Inflammatory macrophage treated with lipopolysaccharide for 4 hours (primary cell): ENCODE measurements around the gene FAM184B.

Experiments used
- DNase-seq: peaks from one replicate; pipeline ENCODE4 v3.0.0-alpha.2; 2020

The FAM184B gene

GRCh38 chr4:17781300-17782287 lies at the start of gene FAM184B:
TSS of gene FAM184B (minus strand) at chr4:17781621. CDS start at chr4:17781299, 322 bp downstream.
- no peak for DNase-seq

GRCh38 chr4:17823871-17824669 lies 42.6 kb upstream of the FAM184B start:
- DNase-seq, result no peak

GRCh38 chr4:17817027-17817426 lies 35.6 kb upstream of the FAM184B start:
- DNase-seq, result peak; percentile 72

DNA sequence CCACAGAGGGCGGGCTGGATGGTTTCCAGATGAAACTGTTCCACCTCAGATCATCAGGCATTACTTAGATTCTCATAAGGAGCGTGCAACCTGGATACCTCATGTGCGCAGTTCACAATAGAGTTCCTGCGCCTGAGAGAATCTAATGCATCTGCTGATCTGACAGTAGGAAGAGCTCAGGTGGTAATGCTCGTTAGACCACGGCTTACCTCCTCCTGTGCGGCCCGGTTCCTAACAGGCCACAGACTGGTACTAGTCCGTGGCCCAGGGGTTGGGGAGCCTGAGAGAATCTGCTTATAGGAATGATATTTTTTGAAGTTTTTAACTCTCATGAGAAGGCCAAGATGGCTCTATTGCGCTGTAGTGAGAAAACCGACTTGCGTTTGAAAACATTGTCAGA lies 34.7 kb upstream of the FAM184B start:
- DNase-seq, result no peak

DNA sequence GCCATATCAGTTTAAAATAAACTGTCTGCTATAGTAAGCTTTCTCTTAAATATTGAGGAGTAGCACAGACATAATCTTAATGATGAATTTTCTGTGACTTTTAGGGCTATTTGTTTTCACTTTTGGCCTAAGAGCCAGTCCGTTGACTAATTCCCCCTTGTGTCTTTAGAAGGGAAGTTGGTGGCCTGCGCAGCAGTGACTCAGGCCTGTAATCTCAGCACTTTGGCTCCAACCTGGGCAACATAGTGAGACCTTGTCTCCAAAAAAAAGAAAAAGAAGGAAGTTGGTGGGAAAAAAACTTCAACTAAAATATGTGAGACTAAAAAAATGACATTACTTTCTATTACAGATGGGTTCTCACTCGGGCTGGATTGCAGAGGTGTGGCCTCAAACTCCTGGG lies 32.7 kb upstream of the FAM184B start:
- peak; percentile 79 for DNase-seq

DNA sequence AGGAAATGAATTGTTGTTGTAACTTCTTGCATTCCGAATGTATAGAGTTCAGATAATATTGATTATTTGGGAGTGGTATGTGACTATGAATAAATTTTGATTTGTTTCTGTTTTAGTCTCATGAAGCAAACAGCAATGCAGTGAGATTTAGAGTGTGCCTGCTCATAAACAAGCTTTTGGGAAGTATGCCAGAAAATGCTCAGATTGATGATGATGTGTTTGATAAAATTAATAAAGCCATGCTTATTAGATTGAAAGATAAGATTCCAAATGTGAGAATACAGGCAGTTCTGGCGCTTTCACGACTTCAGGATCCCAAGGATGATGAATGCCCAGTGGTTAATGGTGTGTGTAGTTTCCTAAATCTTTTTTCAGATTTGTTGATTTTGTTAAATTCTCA lies 31.4 kb upstream of the FAM184B start:
- no peak for DNase-seq

DNA sequence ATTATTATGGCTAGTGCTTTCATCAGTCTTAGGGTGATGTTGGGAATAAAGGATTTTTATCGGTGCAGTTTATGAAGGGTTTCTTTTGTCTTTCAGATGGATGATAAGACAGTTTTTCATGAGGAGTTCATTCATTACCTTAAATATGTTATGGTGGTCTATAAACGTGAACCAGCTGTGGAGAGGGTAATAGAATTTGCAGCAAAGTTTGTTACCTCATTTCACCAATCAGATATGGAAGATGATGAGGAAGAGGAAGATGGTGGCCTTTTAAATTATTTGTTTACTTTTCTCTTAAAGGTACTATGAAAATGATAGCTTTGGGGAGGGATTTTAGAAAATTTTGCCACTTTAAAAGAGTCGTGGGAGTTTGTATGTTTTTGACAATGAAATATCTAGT lies 30.7 kb upstream of the FAM184B start:
- no peak for DNase-seq

- no peak for DNase-seq
Measured at GRCh38 chr4:17811078-17811603, 29.7 kb upstream of the FAM184B start.

GRCh38 chr4:17810260-17811077 lies 29.0 kb upstream of the FAM184B start, which contains the start of the genes DCAF16 and NCAPG:
TSS of gene DCAF16 (minus strand) at chr4:17810757. CDS start at chr4:17804141, 6,616 bp downstream.
TSS of gene NCAPG (plus strand) at chr4:17810979. CDS start at chr4:17811078, 99 bp downstream.
- DNase-seq, result peak; percentile 100

DNA sequence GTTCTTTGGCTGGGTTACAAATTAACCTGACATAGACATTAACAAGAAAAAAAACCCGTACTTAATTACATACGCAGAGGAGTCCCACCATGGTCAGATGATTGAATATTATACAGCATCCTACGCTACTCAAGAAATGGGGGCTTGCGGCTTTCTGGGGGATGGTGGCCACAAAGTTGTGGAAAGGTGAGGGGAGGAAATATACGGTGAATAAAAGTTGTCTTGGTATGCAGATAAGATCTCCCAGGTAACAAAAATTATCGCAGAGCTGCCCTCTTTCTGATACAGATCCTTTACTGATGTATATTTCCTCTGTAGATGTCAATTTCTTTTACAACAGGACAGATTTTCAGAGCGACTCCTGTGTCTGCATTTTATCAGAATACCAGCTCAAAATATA lies 28.2 kb upstream of the FAM184B start:
- no peak for DNase-seq

GRCh38 chr4:17807446-17807845 lies 26.0 kb upstream of the FAM184B start:
- no peak for DNase-seq

DNA sequence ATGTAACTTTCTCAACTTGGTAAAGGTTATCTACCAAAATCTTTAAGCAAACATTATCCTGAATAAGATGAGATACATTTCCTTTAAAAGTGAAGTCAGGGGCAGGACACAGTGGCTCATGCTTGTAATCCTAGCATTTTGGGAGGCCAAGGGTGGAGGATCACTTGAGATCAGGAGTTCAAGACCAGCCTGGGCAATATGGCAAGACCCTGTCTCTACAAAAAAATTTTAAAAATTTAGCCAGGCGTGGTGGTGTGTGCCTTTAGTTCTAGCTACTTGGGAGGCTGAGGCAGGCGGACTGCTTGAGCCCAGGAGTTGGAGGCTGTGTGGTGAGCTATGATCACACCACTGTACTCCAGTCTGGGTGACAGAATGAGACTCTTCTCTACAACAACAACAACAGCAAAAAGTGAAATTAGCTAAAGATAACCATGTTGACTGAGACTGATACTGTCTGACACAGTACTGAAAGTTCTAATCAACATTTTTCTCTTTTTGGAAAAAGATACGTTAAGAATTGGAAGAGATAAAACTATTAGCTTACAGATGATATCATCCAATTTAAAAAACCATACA lies 24.2 kb upstream of the FAM184B start:
- no peak for DNase-seq

DNA sequence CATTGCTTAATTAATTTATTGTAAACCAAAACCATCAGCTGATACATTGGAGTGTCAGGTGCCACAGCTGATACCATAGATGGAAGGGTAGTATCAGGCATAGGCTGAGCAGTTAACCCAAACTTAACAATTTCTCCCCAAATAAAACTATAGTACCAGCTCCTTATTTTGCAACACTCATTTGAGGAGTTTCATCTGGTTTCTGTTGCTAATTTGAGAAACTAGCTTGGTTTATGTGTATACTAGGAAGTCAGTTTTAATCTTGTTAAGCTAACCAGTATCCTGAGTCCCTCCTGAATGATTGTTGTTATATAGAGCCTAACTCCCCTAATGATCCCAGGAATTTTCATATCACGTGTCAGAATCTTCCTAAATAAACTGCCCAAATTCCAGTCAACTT lies 16.4 kb upstream of the FAM184B start:
- DNase-seq, result no peak

- DNase-seq, result no peak
Measured at GRCh38 chr4:17794730-17795129, 13.3 kb upstream of the FAM184B start.

DNA sequence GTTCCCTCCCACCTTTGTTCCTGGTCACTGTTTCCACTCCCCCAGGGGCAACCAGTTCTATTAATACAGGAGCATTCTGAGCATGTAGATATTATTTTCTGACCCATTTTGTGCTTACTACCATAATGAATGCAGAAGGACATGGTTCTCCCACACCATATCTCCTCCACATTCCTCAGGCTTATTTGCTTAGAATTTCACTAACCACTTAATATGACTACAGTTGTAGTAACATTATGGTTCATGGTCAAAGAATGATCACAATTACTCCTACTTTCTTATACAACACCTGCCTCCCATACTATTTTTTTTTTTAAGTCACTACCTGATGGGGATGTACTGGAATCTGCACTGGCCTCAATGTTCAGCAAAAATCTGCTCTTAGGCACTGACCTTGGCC lies 7.5 kb upstream of the FAM184B start:
- no peak for DNase-seq

DNA sequence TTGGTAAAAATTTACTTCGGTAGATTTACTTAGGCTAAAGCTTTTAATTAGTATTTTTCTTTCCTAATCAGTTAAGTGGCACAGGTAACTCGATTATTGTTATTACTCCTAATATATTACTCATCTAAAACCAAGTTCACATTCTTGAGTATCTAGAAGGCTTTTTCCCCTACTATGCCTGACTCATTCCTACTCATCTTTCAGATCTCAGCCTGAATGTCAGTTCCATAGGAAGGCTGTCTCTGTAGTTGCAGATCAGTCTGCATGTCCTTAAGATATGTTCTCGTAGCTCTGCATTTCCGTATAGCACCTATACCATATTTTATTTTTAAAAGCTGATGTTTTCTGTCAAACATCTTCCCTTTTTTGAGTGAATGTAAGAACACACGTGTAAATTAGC lies 5.9 kb upstream of the FAM184B start:
- DNase-seq, result no peak

GRCh38 chr4:17786567-17786966 lies 5.1 kb upstream of the FAM184B start:
- no peak for DNase-seq

- no peak for DNase-seq
Measured at GRCh38 chr4:17785858-17786257, 4.4 kb upstream of the FAM184B start.

DNA sequence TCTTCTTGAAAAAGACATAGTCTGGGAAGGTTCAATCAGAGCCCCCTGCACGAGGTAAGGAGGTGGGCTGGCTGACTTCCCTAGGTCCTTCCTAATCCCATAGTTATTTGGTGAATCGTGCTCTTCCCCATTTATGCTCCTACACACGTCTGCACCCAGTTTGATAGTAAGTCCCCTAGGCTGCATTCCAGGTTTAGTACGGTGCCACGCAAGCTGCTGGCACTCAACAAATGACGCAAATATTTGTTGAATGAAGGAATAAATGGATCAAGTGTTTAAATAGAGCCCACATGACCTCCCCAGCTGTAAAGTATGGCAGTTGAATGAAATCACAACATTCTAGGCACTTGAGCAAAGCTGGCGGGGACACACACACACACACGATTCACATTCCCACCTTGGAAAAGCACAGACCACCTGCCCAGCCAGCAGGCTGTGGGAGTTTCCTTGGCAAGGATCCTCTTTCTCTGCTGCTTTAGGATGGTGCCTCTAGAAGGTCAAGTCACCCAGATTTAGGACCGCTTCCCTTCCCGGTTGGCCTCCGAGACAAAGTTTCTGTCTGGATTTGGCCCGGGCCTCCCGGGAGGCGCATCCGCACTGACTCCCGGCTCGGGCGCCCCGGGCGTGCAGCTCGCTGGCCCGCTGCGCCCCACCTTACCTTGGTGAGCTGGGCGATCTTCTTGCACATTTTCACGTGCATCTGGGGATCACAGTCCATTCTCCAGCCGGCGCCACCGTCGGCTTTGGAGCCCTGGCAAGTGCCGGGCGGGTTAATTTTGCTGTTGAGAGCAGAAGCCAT lies 721 bp downstream of the FAM184B start:
- no peak for DNase-seq

- DNase-seq, result no peak
Measured at GRCh38 chr4:17778431-17778830, 3.0 kb downstream of the FAM184B start.

- DNase-seq, result no peak
Measured at GRCh38 chr4:17773135-17773698, 8.2 kb downstream of the FAM184B start.
